H1 (cell line): ENCODE data around the gene SCAMP5. TPM values are rescaled to one million over a fixed set of nuclear protein-coding genes. Genes with fewer than 3 reads are reported as not detected.

Experiments used
- CTCF ChIA-PET: fragments of 300-600 bp; sonication (Branson Sonifier 250); formaldehyde crosslinking; loops from one replicate; lab custom pipeline; 2021; ENCODE audit not compliant: partially characterized antibody; lab: Charles Lee
- POLR2A ChIA-PET: fragments of 300-600 bp; sonication (Branson Sonifier 250); formaldehyde crosslinking; loops from one replicate; lab custom pipeline; 2021; ENCODE audit warnings: inconsistent platforms; ENCODE audit not compliant: partially characterized antibody; lab: Charles Lee
- DNase-seq, 2 experiments: peaks; one replicate each; pipeline versions ENCODE4 v3.0.0 to v3.0.0-alpha.2; 2010 to 2022; ENCODE audit warnings: low spot score in 2 of 2, low read depth in 1 of 2, mixed read lengths in 1 of 2
- FAIRE-seq: peaks from 2 replicates; lab custom pipeline; 2011; peaks lifted over from hg19 to GRCh38; lab: Jason Lieb, UNC
- H2AFZ ChIP-seq: 2 replicates; pipeline ENCODE4 v1.8.1; 2012; ENCODE audit warnings: low read length, inconsistent platforms
- H2AK5ac ChIP-seq: 2 replicates; pipeline ENCODE4 v1.6.1; 2013; ENCODE audit warnings: low read depth, low read length
- H2BK120ac ChIP-seq: replicated peaks from 2 replicates; pipeline ENCODE3; 2013; ENCODE audit warnings: low read depth, low read length, inconsistent platforms
- H2BK12ac ChIP-seq: 2 replicates; pipeline ENCODE4 v1.6.1; 2013; ENCODE audit warnings: low read depth, low read length
- H2BK15ac ChIP-seq: 2 replicates; pipeline ENCODE4 v1.6.1; 2013; ENCODE audit warnings: low read length
- H2BK20ac ChIP-seq: 2 replicates; pipeline ENCODE4 v1.6.1; 2013; ENCODE audit warnings: low read length
- H2BK5ac ChIP-seq: 2 replicates; pipeline ENCODE4 v1.6.1; 2013; ENCODE audit warnings: low read depth, low read length
- H3K14ac ChIP-seq: 2 replicates; pipeline ENCODE4 v1.6.1; 2013; ENCODE audit warnings: inconsistent platforms; ENCODE audit not compliant: insufficient read length
- H3K18ac ChIP-seq: 2 replicates; pipeline ENCODE4 v1.6.1; 2013; ENCODE audit warnings: low read length; ENCODE audit errors: extremely low read depth
- H3K23ac ChIP-seq: 2 replicates; pipeline ENCODE4 v1.6.1; 2013; ENCODE audit warnings: inconsistent platforms; ENCODE audit not compliant: insufficient read length
- H3K23me2 ChIP-seq: 2 replicates; pipeline ENCODE4 v1.6.1; 2013; ENCODE audit warnings: low read depth, low read length
- H3K27ac ChIP-seq: 2 replicates; pipeline ENCODE4 v1.6.1; 2011; ENCODE audit warnings: low read depth, low read length, inconsistent platforms
- H3K27me3 ChIP-seq, 4 experiments: replicated peaks in 1 of 4; 1 replicate in 1 of 4; 2 replicates in 3 of 4; pipeline versions ENCODE4 v1.6.1 to v1.8.1; 2011 to 2013; ENCODE audit warnings: low read length in 3 of 4, mild to moderate bottlenecking in 3 of 4, inconsistent platforms in 2 of 4, mixed read lengths in 2 of 4, moderate library complexity in 1 of 4; ENCODE audit not compliant: control insufficient read depth in 3 of 4, insufficient read depth in 3 of 4; ENCODE audit errors: extremely low read depth in 1 of 4
- H3K36me3 ChIP-seq, 4 experiments: 2 replicates each; pipeline versions ENCODE4 v1.6.1 to v1.8.1; 2011 to 2013; ENCODE audit warnings: mild to moderate bottlenecking in 4 of 4, low read length in 3 of 4, moderate library complexity in 2 of 4, control low read depth in 1 of 4, inconsistent platforms in 1 of 4; ENCODE audit not compliant: insufficient read depth in 4 of 4, control insufficient read depth in 2 of 4
- H3K4ac ChIP-seq: replicated peaks from 2 replicates; pipeline ENCODE3; 2013; ENCODE audit warnings: low read length, low read depth, mixed read lengths, inconsistent platforms; ENCODE audit not compliant: insufficient read length
- H3K4me1 ChIP-seq, 4 experiments: replicated peaks in 1 of 4; 1 replicate in 1 of 4; 2 replicates in 3 of 4; pipeline versions ENCODE4 v1.6.1 to v1.8.1; 2011 to 2013; ENCODE audit warnings: low read length in 3 of 4, inconsistent platforms in 2 of 4, mixed read lengths in 1 of 4; ENCODE audit not compliant: insufficient read depth in 4 of 4, control insufficient read depth in 3 of 4
- H3K4me2 ChIP-seq, 2 experiments: 2 replicates each; pipeline versions ENCODE4 v1.6.1 to v1.8.1; 2011 to 2013; ENCODE audit warnings: low read depth in 2 of 2, low read length in 2 of 2, control low read depth in 1 of 2, inconsistent platforms in 1 of 2, mild to moderate bottlenecking in 1 of 2; ENCODE audit not compliant: insufficient read depth in 1 of 2
- H3K4me3 ChIP-seq, 4 experiments: fragments of 200-600, 300-600 bp in 1 of 4; sonication (generic), shearing (Covaris generic), sonication (Bioruptor Twin) in 1 of 4; 2 replicates each; pipeline versions ENCODE4 v1.5.1 to v1.8.1; 2011 to 2016; ENCODE audit warnings: low read length in 4 of 4, low read depth in 3 of 4, control low read depth in 2 of 4, inconsistent platforms in 2 of 4, mild to moderate bottlenecking in 2 of 4, mixed read lengths in 1 of 4, moderate library complexity in 1 of 4; ENCODE audit not compliant: insufficient read depth in 2 of 4; ENCODE audit errors: extremely low read depth in 1 of 4
- H3K56ac ChIP-seq: replicated peaks from 2 replicates; pipeline ENCODE3; 2013; ENCODE audit warnings: low read depth, mild to moderate bottlenecking, mixed read lengths, low read length, inconsistent platforms; ENCODE audit not compliant: insufficient read length
- H3K79me1 ChIP-seq: 2 replicates; pipeline ENCODE4 v1.6.1; 2013; ENCODE audit warnings: low read depth, low read length, control low read depth
- H3K79me2 ChIP-seq, 2 experiments: 2 replicates each; pipeline versions ENCODE4 v1.6.1 to v1.8.1; 2012 to 2013; ENCODE audit warnings: low read length in 2 of 2, mild to moderate bottlenecking in 2 of 2, inconsistent platforms in 1 of 2; ENCODE audit not compliant: insufficient read depth in 2 of 2, control insufficient read depth in 1 of 2
- H3K9ac ChIP-seq, 4 experiments: replicated peaks in 1 of 4; 1 replicate in 1 of 4; 2 replicates in 3 of 4; pipeline versions ENCODE4 v1.6.1 to v1.8.1; 2011 to 2013; ENCODE audit warnings: low read depth in 3 of 4, low read length in 3 of 4, control low read depth in 2 of 4, mild to moderate bottlenecking in 2 of 4, moderate library complexity in 2 of 4, inconsistent platforms in 1 of 4; ENCODE audit errors: extremely low read depth in 1 of 4
- H3K9me3 ChIP-seq, 2 experiments: 2 replicates each; pipeline versions ENCODE4 v1.6.1 to v1.8.1; 2012 to 2013; ENCODE audit warnings: mild to moderate bottlenecking in 2 of 2, moderate library complexity in 2 of 2, control low read depth in 1 of 2, inconsistent platforms in 1 of 2, low read depth in 1 of 2, low read length in 1 of 2, mixed read lengths in 1 of 2; ENCODE audit not compliant: insufficient read depth in 2 of 2
- H4K20me1 ChIP-seq, 2 experiments: replicated peaks in 1 of 2; 2 replicates each; pipeline versions ENCODE3 to v1.8.1; 2011 to 2013; ENCODE audit warnings: inconsistent platforms in 2 of 2, low read length in 2 of 2, mild to moderate bottlenecking in 1 of 2; ENCODE audit not compliant: insufficient read depth in 2 of 2, control insufficient read depth in 1 of 2
- H4K5ac ChIP-seq: 2 replicates; pipeline ENCODE4 v1.6.1; 2013; ENCODE audit warnings: low read length, low read depth, mixed read lengths, inconsistent platforms; ENCODE audit not compliant: insufficient read length
- H4K8ac ChIP-seq: 2 replicates; pipeline ENCODE4 v1.8.0; 2013; ENCODE audit warnings: mild to moderate bottlenecking, moderate library complexity, low read length, inconsistent platforms; ENCODE audit not compliant: insufficient read depth; ENCODE audit errors: extremely low read depth
- H4K91ac ChIP-seq: replicated peaks from 2 replicates; pipeline ENCODE3; 2013; ENCODE audit warnings: low read length, mixed read lengths, inconsistent platforms; ENCODE audit not compliant: insufficient read length
- ASH2L ChIP-seq: fragments of 200-600, 300-600 bp; sonication (generic); IDR thresholded peaks from one replicate; pipeline ENCODE4 v1.7.1; 2017; ENCODE audit warnings: low read length
- BACH1 ChIP-seq: IDR thresholded peaks from 2 replicates; pipeline ENCODE4 v1.6.1; 2012; ENCODE audit warnings: low read length, improper control_type of control experiment
- CBX5 ChIP-seq: fragments of 300-800, 300-1000 bp; sonication (generic); IDR thresholded peaks from 2 replicates; pipeline ENCODE4 v1.7.1; 2016; ENCODE audit warnings: antibody characterized with exemption, low read length, low read depth
- CEBPB ChIP-seq: IDR thresholded peaks from 2 replicates; pipeline ENCODE4 v1.6.1; 2012; ENCODE audit warnings: low read depth, low read length
- KDM4A ChIP-seq: IDR thresholded peaks from one replicate; pipeline ENCODE4 v1.7.1; 2012; ENCODE audit warnings: low read depth, mild to moderate bottlenecking, moderate library complexity, low read length, inconsistent platforms; ENCODE audit not compliant: severe bottlenecking
- TAF7 ChIP-seq: optimal IDR thresholded peaks from 2 replicates; pipeline ENCODE3; 2011; ENCODE audit warnings: low read depth, mild to moderate bottlenecking, inconsistent platforms, low read length, moderate library complexity, borderline replicate concordance
- TBP ChIP-seq: IDR thresholded peaks from 2 replicates; pipeline ENCODE4 v1.6.1; 2011; ENCODE audit warnings: low read depth, low read length, improper control_type of control experiment
- ZNF274 ChIP-seq: IDR thresholded peaks from 2 replicates; pipeline ENCODE4 v1.7.0; 2012; ENCODE audit warnings: low read length, borderline replicate concordance; ENCODE audit errors: extremely low read depth
- WGBS, 2 experiments: shearing (Covaris generic) in 1 of 2; methylation state at CpG; one replicate each; pipeline versions ENCODE4 v1.1.6 to v1.1.7; 2013 to 2015; ENCODE audit warnings: low lambda C conversion rate in 2 of 2, mixed read lengths in 2 of 2, inconsistent platforms in 1 of 2, low coverage in 1 of 2, missing lambda C conversion rate in 1 of 2; ENCODE audit not compliant: insufficient replicate concordance in 2 of 2, insufficient coverage in 1 of 2, insufficient read length in 1 of 2; ENCODE audit errors: extremely low coverage in 1 of 2, missing lambda C conversion rate in 1 of 2; 5-methylcytosine and 5-hydroxymethylcytosine counted together
- polyA plus RNA-seq, 7 experiments: library from polyadenylated mRNA; depleted of rRNA in 3 of 7; stranded (reverse) in 5 of 7; unstranded in 2 of 7; fragments of >200 nt in 5 of 7; fragments of 200-250 nt in 2 of 7; gene quantifications; 1 replicate in 5 of 7; 2 replicates in 1 of 7; 4 replicates in 1 of 7; pipeline versions ENCODE4 v1.2.1 to v1.2.3, GENCODE V29; 2011 to 2013; ENCODE audit warnings: missing spikeins in 2 of 7, mixed read lengths in 2 of 7
- total RNA-seq: library from RNA; stranded (reverse); fragmentation: NEBNext Ultra II Directional; extraction: Animal tissue kit (Norgen Biotek cat#: 25700); gene quantifications from 2 replicates; pipeline ENCODE4 v1.2.1, GENCODE V29; 2021
- TF ChIP-seq, protein P1 (sequence below): IDR thresholded peaks from 2 replicates; pipeline ENCODE4 v1.6.1; 2012; ENCODE audit warnings: inconsistent platforms
- TF ChIP-seq, protein P2 (sequence below): IDR thresholded peaks from 2 replicates; pipeline ENCODE4 v1.6.1; 2012; ENCODE audit warnings: inconsistent platforms

SCAMP5 gene
- total and polyA plus RNA-seq, 2 of the 8 experiments (the other 6 are each of a cell fraction or from before 2014, with no cell fraction given): 55.4 to 94.7 TPM

DNA sequence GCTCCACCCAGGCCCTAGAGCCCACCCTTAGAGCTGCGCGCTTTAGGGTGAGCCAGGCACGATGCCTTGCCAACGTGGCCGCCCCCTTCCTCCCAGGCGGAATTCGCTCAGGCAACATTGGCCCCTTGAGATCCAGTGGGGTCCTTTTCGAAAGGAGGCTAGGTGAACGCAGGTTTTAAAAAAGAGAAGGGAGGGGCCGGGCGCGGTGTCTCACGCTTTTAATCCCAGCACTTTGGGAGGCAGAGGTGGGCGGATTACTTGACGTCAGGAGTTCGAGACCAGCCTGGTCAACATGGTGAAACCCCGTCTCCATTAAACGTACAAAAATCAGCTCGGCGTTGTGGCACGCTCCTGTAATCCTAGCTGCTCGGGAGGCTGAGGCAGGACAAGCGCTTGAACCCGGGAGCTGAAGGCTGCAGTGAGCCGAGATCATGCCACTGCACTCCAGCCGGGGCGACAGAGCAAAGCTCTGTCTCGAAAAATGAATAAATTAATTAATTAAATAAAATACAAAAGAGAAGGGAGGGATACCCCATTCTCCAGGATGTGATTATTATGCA lies 37.8 kb upstream of the SCAMP5 start:
- Histone ChIP-seq H4K91ac (peak overlapping the region; percentile 96), H2BK20ac (0 out of 2 replicates have a peak overlapping the region, but pooled peaks have one; percentile 32), H3K23me2 (peaks cover 38% of the 10 kb centered on the region), H3K18ac (peak overlapping the region; percentile 95), H3K9ac (peak overlapping the region in 1 of 4 experiments; percentile 25; a peak in 2 of 7 replicates), H2BK15ac (peak overlapping the region; percentile 95; the same call in 1 of the 2 replicates), H2AK5ac (no peak overlapping the region), H3K4me2 (peak overlapping the region; percentile 95 to 98), H3K14ac (no peak overlapping the region), H3K23ac (no peak overlapping the region), H4K8ac (peak overlapping the region; percentile 63), H4K5ac (peak overlapping the region; percentile 81), H2AFZ (no peak overlapping the region), H3K9me3 (no peaks in the 10 kb centered on the region), H3K4me1 (peaks cover 0 to 22% (median 13%) of the 10 kb centered on the region in 4 experiments; a peak in 6 of 7 replicates), H2BK5ac (peak overlapping the region; percentile 85; the same call in 1 of the 2 replicates), H3K27me3 (peaks cover 5 to 36% (median 33%) of the 10 kb centered on the region in 4 experiments), H3K27ac (no peak overlapping the region), H3K36me3 (no peaks in the 10 kb centered on the region), H3K4ac (peak overlapping the region; percentile 20), H3K79me1 (no peaks in the 10 kb centered on the region), H4K20me1 (peaks cover 0 to 2% of the 10 kb centered on the region in 2 experiments)
- FAIRE-seq: no peak
- DNase-seq: no peak
- WGBS, 2 experiments: 6% methylated on average over 28 of the region's 28 CpGs; no CpG with 5 or more reads in 1 of the 2 experiments
- TF ChIP-seq CBX5: no peak
- no peak for TF ChIP-seq TBP
- TF ChIP-seq CEBPB: no peak
- TF ChIP-seq, protein P1, sequence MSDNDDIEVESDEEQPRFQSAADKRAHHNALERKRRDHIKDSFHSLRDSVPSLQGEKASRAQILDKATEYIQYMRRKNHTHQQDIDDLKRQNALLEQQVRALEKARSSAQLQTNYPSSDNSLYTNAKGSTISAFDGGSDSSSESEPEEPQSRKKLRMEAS: peak; percentile 88
- TF ChIP-seq, protein P2, sequence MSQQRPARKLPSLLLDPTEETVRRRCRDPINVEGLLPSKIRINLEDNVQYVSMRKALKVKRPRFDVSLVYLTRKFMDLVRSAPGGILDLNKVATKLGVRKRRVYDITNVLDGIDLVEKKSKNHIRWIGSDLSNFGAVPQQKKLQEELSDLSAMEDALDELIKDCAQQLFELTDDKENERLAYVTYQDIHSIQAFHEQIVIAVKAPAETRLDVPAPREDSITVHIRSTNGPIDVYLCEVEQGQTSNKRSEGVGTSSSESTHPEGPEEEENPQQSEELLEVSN: 0 out of 2 replicates have a peak, but pooled peaks have one; percentile 82
- TF ChIP-seq TAF7: no peak
- TF ChIP-seq KDM4A: no peak
- TF ChIP-seq ASH2L: no peak
- TF ChIP-seq ZNF274: no peak
- TF ChIP-seq BACH1: 0 out of 2 replicates have a peak, but pooled peaks have one; percentile 1
- TF ChIP-seq, all 59 proteins: peak for 3
- Histone ChIP-seq H2BK12ac (peak overlapping the region; percentile 92; the same call in 1 of the 2 replicates), H3K4me3 (peak overlapping the region; percentile 60 to 77 (median 69)), H3K56ac (peak overlapping the region; percentile 75), H3K79me2 (peaks cover 0 to 19% of the 10 kb centered on the region in 2 experiments; a peak in 2 of 4 replicates), H2BK120ac (peak overlapping the region; percentile 76)
- CTCF ChIA-PET: interaction anchor here (0.9 to 4.6 kb wide), 8 partner anchors 11 to 187 kb away, joined by 3 to 20 read pairs (median 4); no protein-coding TSS in a partner anchor
- POLR2A ChIA-PET: interaction anchor here (0.8 to 5.7 kb wide), 12 partner anchors 13 to 247 kb away, joined by 3 to 29 read pairs (median 6); partner anchors contain the start of genes C15orf39, COX5A, FAM219B and PPCDC
